ENCODE data around the gene NFASC. TPM values are rescaled to one million over a fixed set of nuclear protein-coding genes. Genes with fewer than 3 reads are reported as not detected.

Gene NFASC
- total RNA-seq, 1 experiment from 2014 or later = 1.6 TPM

GRCh38 chr1:204958317-204959307, 88.0 kb downstream of the NFASC start:
- Histone ChIP-seq H3K4me3 (ENCODE audit: low read length) (no peak overlapping the region), H3K27me3 (ENCODE audit: low read length) (peaks cover 100% of the 10 kb centered on the region), H3K9ac (ENCODE audit: low read length) (no peak overlapping the region), H4K20me1 (ENCODE audit: low read length) (no peaks in the 10 kb centered on the region), H3K9me3 (ENCODE audit: low read length) (no peaks in the 10 kb centered on the region), H3K27ac (ENCODE audit: low read length) (no peak overlapping the region), H3K9me2 (replicated peaks; ENCODE audit: low read length) (no peaks in the 10 kb centered on the region), H3K4me2 (ENCODE audit: low read length) (no peak overlapping the region), H3K79me2 (ENCODE audit: low read length) (no peaks in the 10 kb centered on the region), H3K36me3 (ENCODE audit: low read depth, low read length) (no peaks in the 10 kb centered on the region), H2AFZ (ENCODE audit: low read length) (no peak overlapping the region), H3F3A (ENCODE audit: low read length, unreplicated experiment) (no peaks in the 10 kb centered on the region), H3K4me1 (ENCODE audit: insufficient read depth, low read length) (no peaks in the 10 kb centered on the region)
- ATAC-seq = no peak
- POLR2A ChIA-PET (ENCODE audit: unreplicated experiment) = no interaction called here
- DNase-seq = no peak
- no TSS peak for BruUV-seq (replicated peaks)
- CTCF ChIA-PET = no interaction called here
- intact Hi-C loops (cut with micrococcal nuclease) = no loop called here
- TF ChIP-seq EZH2phosphoT487 (IDR thresholded peaks at IDR 0.05; ENCODE audit: borderline replicate concordance, low read length) (no peak), EZH2 (IDR thresholded peaks at IDR 0.05; ENCODE audit: low read length, unreplicated experiment) (no peak)
- TF ChIP-seq, protein P1, sequence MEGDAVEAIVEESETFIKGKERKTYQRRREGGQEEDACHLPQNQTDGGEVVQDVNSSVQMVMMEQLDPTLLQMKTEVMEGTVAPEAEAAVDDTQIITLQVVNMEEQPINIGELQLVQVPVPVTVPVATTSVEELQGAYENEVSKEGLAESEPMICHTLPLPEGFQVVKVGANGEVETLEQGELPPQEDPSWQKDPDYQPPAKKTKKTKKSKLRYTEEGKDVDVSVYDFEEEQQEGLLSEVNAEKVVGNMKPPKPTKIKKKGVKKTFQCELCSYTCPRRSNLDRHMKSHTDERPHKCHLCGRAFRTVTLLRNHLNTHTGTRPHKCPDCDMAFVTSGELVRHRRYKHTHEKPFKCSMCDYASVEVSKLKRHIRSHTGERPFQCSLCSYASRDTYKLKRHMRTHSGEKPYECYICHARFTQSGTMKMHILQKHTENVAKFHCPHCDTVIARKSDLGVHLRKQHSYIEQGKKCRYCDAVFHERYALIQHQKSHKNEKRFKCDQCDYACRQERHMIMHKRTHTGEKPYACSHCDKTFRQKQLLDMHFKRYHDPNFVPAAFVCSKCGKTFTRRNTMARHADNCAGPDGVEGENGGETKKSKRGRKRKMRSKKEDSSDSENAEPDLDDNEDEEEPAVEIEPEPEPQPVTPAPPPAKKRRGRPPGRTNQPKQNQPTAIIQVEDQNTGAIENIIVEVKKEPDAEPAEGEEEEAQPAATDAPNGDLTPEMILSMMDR (conservative IDR thresholded peaks at IDR 0.05; ENCODE audit: low read depth, low read length) = no peak

GRCh38 chr1:204959374-204959773, 88.7 kb downstream of the NFASC start:
- TF ChIP-seq EZH2phosphoT487 (IDR thresholded peaks at IDR 0.05; ENCODE audit: borderline replicate concordance, low read length) = no peak
- TF ChIP-seq, protein P1 (conservative IDR thresholded peaks at IDR 0.05; ENCODE audit: low read depth, low read length) = no peak
- TF ChIP-seq EZH2 (IDR thresholded peaks at IDR 0.05; ENCODE audit: low read length, unreplicated experiment) = no peak
- ChIA-PET CTCF (no interaction called here), POLR2A (ENCODE audit: unreplicated experiment) (no interaction called here)
- H3K4me2 ChIP-seq (ENCODE audit: low read length) = no peak overlapping the region
- H3K4me3 ChIP-seq (ENCODE audit: low read length) = no peak overlapping the region
- H3K36me3 ChIP-seq (ENCODE audit: low read depth, low read length) = no peaks in the 10 kb centered on the region
- H2AFZ ChIP-seq (ENCODE audit: low read length) = no peak overlapping the region
- no peak for ATAC-seq
- intact Hi-C loops (cut with micrococcal nuclease) = no loop called here
- H3K4me1 ChIP-seq (ENCODE audit: insufficient read depth, low read length) = no peaks in the 10 kb centered on the region
- H3K79me2 ChIP-seq (ENCODE audit: low read length) = no peaks in the 10 kb centered on the region
- BruUV-seq (replicated peaks) = no TSS peak
- no peaks in the 10 kb centered on the region for H4K20me1 ChIP-seq (ENCODE audit: low read length)
- H3K9me3 ChIP-seq (ENCODE audit: low read length) = no peaks in the 10 kb centered on the region
- H3K9ac ChIP-seq (ENCODE audit: low read length) = no peak overlapping the region
- DNase-seq = no peak
- H3K27ac ChIP-seq (ENCODE audit: low read length) = no peak overlapping the region
- H3K27me3 ChIP-seq (ENCODE audit: low read length) = peaks cover 100% of the 10 kb centered on the region
- H3K9me2 ChIP-seq (replicated peaks; ENCODE audit: low read length) = no peaks in the 10 kb centered on the region
- no peaks in the 10 kb centered on the region for H3F3A ChIP-seq (ENCODE audit: low read length, unreplicated experiment)

DNA sequence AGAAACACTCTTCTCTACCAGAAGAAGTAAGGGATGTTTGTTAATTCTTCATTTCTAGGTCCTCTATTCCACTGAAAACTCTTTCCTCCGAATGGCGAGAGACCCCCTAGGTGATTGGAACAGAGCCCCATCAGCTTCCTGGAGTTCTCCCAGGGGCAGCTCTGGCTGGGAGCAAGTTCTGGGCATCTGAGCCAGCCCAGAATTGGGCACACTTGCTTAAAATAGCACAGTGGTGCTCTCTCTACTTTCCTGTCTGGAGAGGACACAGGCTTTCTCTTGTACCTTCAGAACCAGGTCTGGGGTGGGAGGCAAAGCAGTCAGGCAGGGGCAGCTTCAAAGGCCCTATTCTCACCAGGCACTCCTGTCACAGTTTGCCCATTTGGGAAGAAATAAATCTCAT, 89.2 kb downstream of the NFASC start:
- Histone ChIP-seq H3K36me3 (ENCODE audit: low read depth, low read length) (no peaks in the 10 kb centered on the region), H3K27me3 (ENCODE audit: low read length) (peaks cover 100% of the 10 kb centered on the region), H3K9ac (ENCODE audit: low read length) (no peak overlapping the region), H3F3A (ENCODE audit: low read length, unreplicated experiment) (no peaks in the 10 kb centered on the region), H3K9me3 (ENCODE audit: low read length) (no peaks in the 10 kb centered on the region), H4K20me1 (ENCODE audit: low read length) (no peaks in the 10 kb centered on the region), H3K9me2 (replicated peaks; ENCODE audit: low read length) (no peaks in the 10 kb centered on the region), H3K4me3 (ENCODE audit: low read length) (no peak overlapping the region), H2AFZ (ENCODE audit: low read length) (no peak overlapping the region), H3K4me2 (ENCODE audit: low read length) (no peak overlapping the region), H3K79me2 (ENCODE audit: low read length) (no peaks in the 10 kb centered on the region), H3K4me1 (ENCODE audit: insufficient read depth, low read length) (no peaks in the 10 kb centered on the region), H3K27ac (ENCODE audit: low read length) (no peak overlapping the region)
- CTCF ChIA-PET = no interaction called here
- TF ChIP-seq, protein P1 (conservative IDR thresholded peaks at IDR 0.05; ENCODE audit: low read depth, low read length) = no peak
- no peak for TF ChIP-seq EZH2phosphoT487 (IDR thresholded peaks at IDR 0.05; ENCODE audit: borderline replicate concordance, low read length)
- no peak for TF ChIP-seq EZH2 (IDR thresholded peaks at IDR 0.05; ENCODE audit: low read length, unreplicated experiment)
- DNase-seq (no peak), ATAC-seq (no peak)
- intact Hi-C loops (cut with micrococcal nuclease) = no loop called here
- POLR2A ChIA-PET (ENCODE audit: unreplicated experiment) = no interaction called here
- BruUV-seq (replicated peaks) = no TSS peak
